Vagina (tissue), 2 donors: Measurements from ENCODE around the gene GNG7.

ENCODE experiments used
- POLR2A ChIP-seq, 2 donors: fragments of 450-650 bp; IDR thresholded peaks; one replicate each; pipeline ENCODE4 v1.6.1; 2017; ENCODE audit warnings: antibody characterized with exemption in 2 of 2, mild to moderate bottlenecking in 2 of 2, moderate library complexity in 2 of 2
- TF ChIP-seq, protein P1 (sequence below), 3 experiments: fragments of 450-650 bp in 2 of 3; fragments of 200-600 bp in 1 of 3; sonication (generic) in 1 of 3; IDR thresholded peaks; one replicate each; pipeline ENCODE4 v1.5.1; 2017 to 2019; ENCODE audit warnings: antibody characterized with exemption in 3 of 3, mild to moderate bottlenecking in 2 of 3, moderate library complexity in 2 of 3

DNA sequence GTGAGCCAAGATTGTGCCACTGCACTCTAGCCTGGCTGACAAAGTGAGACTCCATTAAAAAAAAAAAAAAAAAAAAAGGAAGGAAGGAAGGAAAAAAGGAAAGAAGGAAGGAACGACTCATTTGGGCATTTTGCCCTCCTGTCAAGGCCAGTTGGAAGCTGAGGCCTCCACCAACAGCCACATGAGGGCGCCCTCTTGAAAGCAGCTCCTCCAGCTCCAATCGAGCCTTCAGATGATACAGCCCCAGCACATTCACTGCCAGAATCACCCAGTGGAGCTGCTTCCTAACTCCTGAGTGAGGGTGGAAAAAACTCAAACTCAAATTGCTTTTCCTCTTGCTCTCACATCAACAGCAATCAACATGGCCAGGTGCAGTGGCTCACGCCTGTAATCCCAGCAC lies 40.9 kb downstream of the GNG7 start:
- TF ChIP-seq, protein P1, sequence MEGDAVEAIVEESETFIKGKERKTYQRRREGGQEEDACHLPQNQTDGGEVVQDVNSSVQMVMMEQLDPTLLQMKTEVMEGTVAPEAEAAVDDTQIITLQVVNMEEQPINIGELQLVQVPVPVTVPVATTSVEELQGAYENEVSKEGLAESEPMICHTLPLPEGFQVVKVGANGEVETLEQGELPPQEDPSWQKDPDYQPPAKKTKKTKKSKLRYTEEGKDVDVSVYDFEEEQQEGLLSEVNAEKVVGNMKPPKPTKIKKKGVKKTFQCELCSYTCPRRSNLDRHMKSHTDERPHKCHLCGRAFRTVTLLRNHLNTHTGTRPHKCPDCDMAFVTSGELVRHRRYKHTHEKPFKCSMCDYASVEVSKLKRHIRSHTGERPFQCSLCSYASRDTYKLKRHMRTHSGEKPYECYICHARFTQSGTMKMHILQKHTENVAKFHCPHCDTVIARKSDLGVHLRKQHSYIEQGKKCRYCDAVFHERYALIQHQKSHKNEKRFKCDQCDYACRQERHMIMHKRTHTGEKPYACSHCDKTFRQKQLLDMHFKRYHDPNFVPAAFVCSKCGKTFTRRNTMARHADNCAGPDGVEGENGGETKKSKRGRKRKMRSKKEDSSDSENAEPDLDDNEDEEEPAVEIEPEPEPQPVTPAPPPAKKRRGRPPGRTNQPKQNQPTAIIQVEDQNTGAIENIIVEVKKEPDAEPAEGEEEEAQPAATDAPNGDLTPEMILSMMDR (IDR thresholded peaks at IDR 0.05) = no peak
- TF ChIP-seq POLR2A (IDR thresholded peaks at IDR 0.05) = no peak
